GM12878 (cell line): Measurements from ENCODE around the gene LSM3.

Source experiments
- CHD2 ChIP-seq: IDR thresholded peaks from 2 replicates; pipeline ENCODE4 v1.6.1; 2011; ENCODE audit warnings: low read depth, low read length, improper control_type of control experiment, borderline replicate concordance
- CTCF ChIP-seq, 3 experiments: IDR thresholded peaks in 2 of 3; conservative IDR thresholded peaks in 1 of 3; 2 replicates each; pipeline ENCODE4 v1.5.1; 2011; ENCODE audit warnings: low read depth in 3 of 3, low read length in 3 of 3, mild to moderate bottlenecking in 3 of 3, control low read depth in 2 of 3, moderate library complexity in 2 of 3, inconsistent platforms in 1 of 3, mixed read lengths in 1 of 3; ENCODE audit not compliant: control insufficient read depth in 2 of 3, insufficient read depth in 1 of 3; ENCODE audit errors: extremely low read depth in 1 of 3
- EZH2 ChIP-seq: IDR thresholded peaks from 2 replicates; pipeline ENCODE4 v1.6.1; 2012; ENCODE audit warnings: low read depth, mild to moderate bottlenecking, control low read depth, inconsistent platforms, low read length, borderline replicate concordance; ENCODE audit not compliant: control insufficient read depth
- HDAC2 ChIP-seq: fragments of 200-600 bp; sonication (generic); IDR thresholded peaks from 2 replicates; pipeline ENCODE4 v1.6.1; 2017
- KAT2A ChIP-seq: conservative IDR thresholded peaks from 2 replicates; pipeline ENCODE4 v1.6.1; 2011; ENCODE audit warnings: low read depth, low read length; ENCODE audit not compliant: control insufficient read depth
- MAX ChIP-seq: IDR thresholded peaks from 2 replicates; pipeline ENCODE4 v1.6.1; 2012; ENCODE audit warnings: low read depth, low read length, improper control_type of control experiment
- MXI1 ChIP-seq: fragments of 150-350 bp; IDR thresholded peaks from 2 replicates; pipeline ENCODE4 v1.6.1; 2011; ENCODE audit warnings: low read depth, mild to moderate bottlenecking, inconsistent platforms, low read length, improper control_type of control experiment
- POLR2A ChIP-seq: IDR thresholded peaks from 2 replicates; pipeline ENCODE4 v1.6.1; 2011; ENCODE audit warnings: low read depth, mild to moderate bottlenecking, low read length
- ZNF24 ChIP-seq: fragments of 450-650 bp; IDR thresholded peaks from 2 replicates; pipeline ENCODE4 v1.6.1; 2017; ENCODE audit warnings: antibody characterized with exemption, mild to moderate bottlenecking
- ZNF274 ChIP-seq: IDR thresholded peaks from one replicate; pipeline ENCODE4 v1.8.0; 2011; ENCODE audit not compliant: insufficient read length, insufficient read depth
- TF ChIP-seq, protein P1 (sequence below): IDR thresholded peaks from 2 replicates; pipeline ENCODE4 v1.6.1; 2011; ENCODE audit warnings: low read depth, mild to moderate bottlenecking, low read length, moderate library complexity, borderline replicate concordance; ENCODE audit errors: extremely low read depth

GRCh38 chr3:14159426-14159825, 19.2 kb upstream of the LSM3 start:
- no peak for TF ChIP-seq ZNF274
- TF ChIP-seq, protein P1, sequence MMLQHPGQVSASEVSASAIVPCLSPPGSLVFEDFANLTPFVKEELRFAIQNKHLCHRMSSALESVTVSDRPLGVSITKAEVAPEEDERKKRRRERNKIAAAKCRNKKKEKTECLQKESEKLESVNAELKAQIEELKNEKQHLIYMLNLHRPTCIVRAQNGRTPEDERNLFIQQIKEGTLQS: no peak
- TF ChIP-seq MAX: no peak
- TF ChIP-seq HDAC2: no peak
- TF ChIP-seq ZNF24: no peak
- no peak for TF ChIP-seq CTCF (IDR thresholded peaks at IDR 0.05 in 2 of 3, conservative IDR thresholded peaks at IDR 0.05 in 1 of 3; ENCODE audit: control insufficient read depth in 2 of 3, extremely low read depth in 1 of 3, insufficient read depth in 1 of 3, low read depth in 3 of 3, low read length in 3 of 3)
- TF ChIP-seq KAT2A: no peak
- TF ChIP-seq EZH2: no peak
- no peak for TF ChIP-seq CHD2
- no peak for TF ChIP-seq MXI1
- no peak for TF ChIP-seq POLR2A
